ENCODE measurements around the gene CD4.

The CD4 gene

GRCh38 chr12:6765048-6765633, 24.2 kb upstream of the CD4 start (continued):
- no peak for TF ChIP-seq ZNF501 (tag by site-specific recombination; IDR thresholded peaks at IDR 0.05)
- TF ChIP-seq, protein P1, sequence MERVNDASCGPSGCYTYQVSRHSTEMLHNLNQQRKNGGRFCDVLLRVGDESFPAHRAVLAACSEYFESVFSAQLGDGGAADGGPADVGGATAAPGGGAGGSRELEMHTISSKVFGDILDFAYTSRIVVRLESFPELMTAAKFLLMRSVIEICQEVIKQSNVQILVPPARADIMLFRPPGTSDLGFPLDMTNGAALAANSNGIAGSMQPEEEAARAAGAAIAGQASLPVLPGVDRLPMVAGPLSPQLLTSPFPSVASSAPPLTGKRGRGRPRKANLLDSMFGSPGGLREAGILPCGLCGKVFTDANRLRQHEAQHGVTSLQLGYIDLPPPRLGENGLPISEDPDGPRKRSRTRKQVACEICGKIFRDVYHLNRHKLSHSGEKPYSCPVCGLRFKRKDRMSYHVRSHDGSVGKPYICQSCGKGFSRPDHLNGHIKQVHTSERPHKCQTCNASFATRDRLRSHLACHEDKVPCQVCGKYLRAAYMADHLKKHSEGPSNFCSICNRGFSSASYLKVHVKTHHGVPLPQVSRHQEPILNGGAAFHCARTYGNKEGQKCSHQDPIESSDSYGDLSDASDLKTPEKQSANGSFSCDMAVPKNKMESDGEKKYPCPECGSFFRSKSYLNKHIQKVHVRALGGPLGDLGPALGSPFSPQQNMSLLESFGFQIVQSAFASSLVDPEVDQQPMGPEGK (tag by site-specific recombination; IDR thresholded peaks at IDR 0.05): peak; percentile 18; the same call in 1 of the 2 replicates

GRCh38 chr12:6765634-6766581, 23.4 kb upstream of the CD4 start, which contains the start of gene PTMS:
Gene PTMS (plus strand): TSS chr12:6766363. CDS start chr12:6766706, 343 bp downstream.
- CTCF ChIA-PET: interaction anchor here (0.5 to 7.8 kb wide), 20 partner anchors 8 to 589 kb away, joined by 3 to 140 read pairs (median 3); partner anchors contain the start of genes COPS7A, MLF2 and VAMP1
- Histone ChIP-seq H3K4me3 (ENCODE audit: low read depth, low read length) (peak within 1 kb of the TSS; percentile 77), H3K36me3 (ENCODE audit: control insufficient read depth in 2 of 2, insufficient read depth in 1 of 2, low read length in 2 of 2) (peaks cover 11 to 15% of the 10 kb centered on the region in 2 experiments; a peak in 2 of 3 replicates), H3K4me1 (ENCODE audit: control insufficient read depth, insufficient read depth, low read length) (peaks cover 34% of the 10 kb centered on the region), H3K9me3 (ENCODE audit: control insufficient read depth, insufficient read depth, low read depth, low read length) (no peaks in the 10 kb centered on the region), H3K27ac (ENCODE audit: extremely low read depth, low read depth, low read length) (peak within 1 kb of the TSS; percentile 92)
- POLR2A ChIA-PET: interaction anchor here (0.6 to 3.9 kb wide), 33 partner anchors 8 to 250 kb away, joined by 3 to 79 read pairs (median 5); partner anchors contain the start of genes C12orf57, CDCA3, COPS7A and GAPDH
- TF ChIP-seq ZNF2 (tag by site-specific recombination; IDR thresholded peaks at IDR 0.05) (no peak; the same call in 1 of the 2 replicates), YY1 (tag by site-specific recombination; IDR thresholded peaks at IDR 0.05) (no peak), ZNF350 (tag by site-specific recombination; IDR thresholded peaks at IDR 0.05) (no peak), PRDM1 (tag by site-specific recombination; IDR thresholded peaks at IDR 0.05) (peak; percentile 97), ZNF341 (tag by site-specific recombination; IDR thresholded peaks at IDR 0.05; ENCODE audit: low read depth) (peak; percentile 86), ZEB2 (tag by site-specific recombination; IDR thresholded peaks at IDR 0.05) (peak; percentile 87), ZNF302 (tag by site-specific recombination; IDR thresholded peaks at IDR 0.05; ENCODE audit: low read depth) (no peak), ZNF132 (tag by site-specific recombination; IDR thresholded peaks at IDR 0.05; ENCODE audit: borderline replicate concordance) (no peak), ZNF768 (tag by site-specific recombination; IDR thresholded peaks at IDR 0.05) (no peak), ZNF239 (tag by site-specific recombination; IDR thresholded peaks at IDR 0.05) (no peak), TSHZ1 (tag by site-specific recombination; IDR thresholded peaks at IDR 0.05; ENCODE audit: borderline replicate concordance) (peak; percentile 36; the same call in 1 of the 2 replicates), ZNF629 (tag by site-specific recombination; IDR thresholded peaks at IDR 0.05) (peak; percentile 50), ZIC2 (tag by site-specific recombination; IDR thresholded peaks at IDR 0.05) (peak; percentile 36), ZNF707 (tag by site-specific recombination; IDR thresholded peaks at IDR 0.05) (no peak; the same call in 1 of the 2 replicates), ZNF202 (tag by site-specific recombination; IDR thresholded peaks at IDR 0.05; ENCODE audit: borderline replicate concordance) (no peak), ZSCAN18 (tag by site-specific recombination; IDR thresholded peaks at IDR 0.05) (no peak), ZNF26 (tag by site-specific recombination; IDR thresholded peaks at IDR 0.05) (no peak)
- TF ChIP-seq, protein P2, sequence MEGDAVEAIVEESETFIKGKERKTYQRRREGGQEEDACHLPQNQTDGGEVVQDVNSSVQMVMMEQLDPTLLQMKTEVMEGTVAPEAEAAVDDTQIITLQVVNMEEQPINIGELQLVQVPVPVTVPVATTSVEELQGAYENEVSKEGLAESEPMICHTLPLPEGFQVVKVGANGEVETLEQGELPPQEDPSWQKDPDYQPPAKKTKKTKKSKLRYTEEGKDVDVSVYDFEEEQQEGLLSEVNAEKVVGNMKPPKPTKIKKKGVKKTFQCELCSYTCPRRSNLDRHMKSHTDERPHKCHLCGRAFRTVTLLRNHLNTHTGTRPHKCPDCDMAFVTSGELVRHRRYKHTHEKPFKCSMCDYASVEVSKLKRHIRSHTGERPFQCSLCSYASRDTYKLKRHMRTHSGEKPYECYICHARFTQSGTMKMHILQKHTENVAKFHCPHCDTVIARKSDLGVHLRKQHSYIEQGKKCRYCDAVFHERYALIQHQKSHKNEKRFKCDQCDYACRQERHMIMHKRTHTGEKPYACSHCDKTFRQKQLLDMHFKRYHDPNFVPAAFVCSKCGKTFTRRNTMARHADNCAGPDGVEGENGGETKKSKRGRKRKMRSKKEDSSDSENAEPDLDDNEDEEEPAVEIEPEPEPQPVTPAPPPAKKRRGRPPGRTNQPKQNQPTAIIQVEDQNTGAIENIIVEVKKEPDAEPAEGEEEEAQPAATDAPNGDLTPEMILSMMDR (tag by site-specific recombination; IDR thresholded peaks at IDR 0.05): peak; percentile 11; the same call in 1 of the 2 replicates
- TF ChIP-seq, protein P3, sequence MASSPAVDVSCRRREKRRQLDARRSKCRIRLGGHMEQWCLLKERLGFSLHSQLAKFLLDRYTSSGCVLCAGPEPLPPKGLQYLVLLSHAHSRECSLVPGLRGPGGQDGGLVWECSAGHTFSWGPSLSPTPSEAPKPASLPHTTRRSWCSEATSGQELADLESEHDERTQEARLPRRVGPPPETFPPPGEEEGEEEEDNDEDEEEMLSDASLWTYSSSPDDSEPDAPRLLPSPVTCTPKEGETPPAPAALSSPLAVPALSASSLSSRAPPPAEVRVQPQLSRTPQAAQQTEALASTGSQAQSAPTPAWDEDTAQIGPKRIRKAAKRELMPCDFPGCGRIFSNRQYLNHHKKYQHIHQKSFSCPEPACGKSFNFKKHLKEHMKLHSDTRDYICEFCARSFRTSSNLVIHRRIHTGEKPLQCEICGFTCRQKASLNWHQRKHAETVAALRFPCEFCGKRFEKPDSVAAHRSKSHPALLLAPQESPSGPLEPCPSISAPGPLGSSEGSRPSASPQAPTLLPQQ (tag by site-specific recombination; IDR thresholded peaks at IDR 0.05): peak; percentile 77
